SK-N-MC (cell line): Measurements from ENCODE around the gene HOXA11.

ENCODE experiments used
- DNase-seq: peaks from one replicate; pipeline ENCODE4 v3.0.0-alpha.2; 2011; ENCODE audit warnings: low read depth, low spot score
- H3K27ac ChIP-seq: fragments of 200-600 bp; sonication (generic); 2 replicates; pipeline ENCODE4 v1.5.1; 2016; ENCODE audit warnings: mixed run types
- H3K36me3 ChIP-seq: fragments of 200-600 bp; sonication (generic); 2 replicates; pipeline ENCODE4 v1.6.1; 2017; ENCODE audit warnings: antibody characterized with exemption, low read length, mixed read lengths; ENCODE audit not compliant: insufficient read depth
- H3K4me3 ChIP-seq: fragments of 200-600 bp; sonication (generic); 2 replicates; pipeline ENCODE4 v1.5.1; 2016
- H3K9ac ChIP-seq: fragments of 200-600 bp; sonication (generic); 2 replicates; pipeline ENCODE4 v1.8.0; 2017; ENCODE audit warnings: mixed run types, mixed read lengths; ENCODE audit not compliant: insufficient read length
- H3K9me3 ChIP-seq: fragments of 200-600 bp; sonication (generic); 2 replicates; pipeline ENCODE4 v1.6.1; 2017; ENCODE audit warnings: low read depth, mild to moderate bottlenecking, antibody characterized with exemption, low read length, moderate library complexity, mixed read lengths
- EZH2 ChIP-seq: fragments of 200-600 bp; sonication (generic); IDR thresholded peaks from one replicate; pipeline ENCODE4 v1.6.1; 2017; ENCODE audit warnings: antibody characterized with exemption
- FOXP2 ChIP-seq: optimal IDR thresholded peaks from 2 replicates; pipeline ENCODE3; 2011; ENCODE audit warnings: mild to moderate bottlenecking, moderate library complexity; ENCODE audit not compliant: insufficient read depth; ENCODE audit errors: extremely low read length, control extremely low read depth
- POLR2AphosphoS5 ChIP-seq: IDR thresholded peaks from 2 replicates; pipeline ENCODE4 v1.6.1; 2012; ENCODE audit warnings: mild to moderate bottlenecking, low read depth, low read length, borderline replicate concordance

The HOXA11 gene

GRCh38 chr7:27185013-27185853 is at the start of gene HOXA11:
Gene HOXA11 (minus strand): TSS chr7:27185232. CDS start chr7:27185144, 88 bp downstream.
- no peak for DNase-seq
- Histone ChIP-seq H3K36me3 (no peaks in the 10 kb centered on the region), H3K27ac (no peak within 1 kb of the TSS), H3K4me3 (peak within 1 kb of the TSS; percentile 64), H3K9ac (peak within 1 kb of the TSS; percentile 33), H3K9me3 (no peaks in the 10 kb centered on the region)
- TF ChIP-seq FOXP2, result no peak
- no peak for TF ChIP-seq EZH2
- no peak for TF ChIP-seq POLR2AphosphoS5

- H3K9ac ChIP-seq, result no peak overlapping the region
- no peak for DNase-seq
- TF ChIP-seq FOXP2, result no peak
- no peak for TF ChIP-seq EZH2
- TF ChIP-seq POLR2AphosphoS5, result no peak
- H3K36me3 ChIP-seq, result no peaks in the 10 kb centered on the region
- no peak overlapping the region for H3K4me3 ChIP-seq
- no peak overlapping the region for H3K27ac ChIP-seq
- no peaks in the 10 kb centered on the region for H3K9me3 ChIP-seq
These were observed 44.4 kb upstream of the HOXA11 start for GRCh38 chr7:27229448-27229847.

GRCh38 chr7:27224983-27225934 is 40.2 kb upstream of the HOXA11 start:
- no peaks in the 10 kb centered on the region for H3K36me3 ChIP-seq
- no peak overlapping the region for H3K4me3 ChIP-seq
- H3K9ac ChIP-seq, result no peak overlapping the region
- no peak overlapping the region for H3K27ac ChIP-seq
- no peaks in the 10 kb centered on the region for H3K9me3 ChIP-seq
- TF ChIP-seq POLR2AphosphoS5, result no peak
- no peak for DNase-seq

GRCh38 chr7:27223941-27224575 is 39.0 kb upstream of the HOXA11 start:
- H3K36me3 ChIP-seq, result no peaks in the 10 kb centered on the region
- H3K9ac ChIP-seq, result no peak overlapping the region
- no peak for DNase-seq
- no peaks in the 10 kb centered on the region for H3K9me3 ChIP-seq
- H3K4me3 ChIP-seq, result no peak overlapping the region
- no peak for TF ChIP-seq FOXP2
- no peak for TF ChIP-seq POLR2AphosphoS5
- TF ChIP-seq EZH2, result no peak
- no peak overlapping the region for H3K27ac ChIP-seq

GRCh38 chr7:27221201-27221797 is 36.3 kb upstream of the HOXA11 start:
- Histone ChIP-seq H3K9ac (no peak overlapping the region), H3K9me3 (no peaks in the 10 kb centered on the region), H3K36me3 (no peaks in the 10 kb centered on the region), H3K27ac (no peak overlapping the region), H3K4me3 (no peak overlapping the region)
- DNase-seq, result no peak
- TF ChIP-seq POLR2AphosphoS5 (no peak), FOXP2 (no peak), EZH2 (no peak)

- no peak overlapping the region for H3K4me3 ChIP-seq
- no peaks in the 10 kb centered on the region for H3K36me3 ChIP-seq
- no peak overlapping the region for H3K9ac ChIP-seq
- H3K9me3 ChIP-seq, result no peaks in the 10 kb centered on the region
- TF ChIP-seq FOXP2, result no peak
- no peak for DNase-seq
- H3K27ac ChIP-seq, result no peak overlapping the region
These were observed 35.5 kb upstream of the HOXA11 start for GRCh38 chr7:27220440-27220955.

GRCh38 chr7:27219821-27220220 is 34.8 kb upstream of the HOXA11 start:
- no peak for DNase-seq

More at GRCh38 chr7:27219821-27220220, 34.8 kb upstream of the HOXA11 start:
- no peak overlapping the region for H3K4me3 ChIP-seq
- TF ChIP-seq FOXP2, result no peak
- no peak for TF ChIP-seq POLR2AphosphoS5
- no peak for TF ChIP-seq EZH2
- no peaks in the 10 kb centered on the region for H3K9me3 ChIP-seq
- no peak overlapping the region for H3K9ac ChIP-seq
- H3K27ac ChIP-seq, result no peak overlapping the region
- H3K36me3 ChIP-seq, result no peaks in the 10 kb centered on the region
